Suprapubic skin (tissue), 3 donors: Measurements from ENCODE around the gene AHNAK2.

Experiments
- POLR2A ChIP-seq, 2 donors: fragments of 450-650 bp; IDR thresholded peaks; one replicate each; pipeline ENCODE4 v1.6.1; 2017; ENCODE audit warnings: antibody characterized with exemption in 2 of 2, mild to moderate bottlenecking in 2 of 2, moderate library complexity in 2 of 2
- TF ChIP-seq, protein P1 (sequence below), 2 donors: fragments of 200-600 bp in 1 of 2; fragments of 450-650 bp in 1 of 2; sonication (generic) in 1 of 2; IDR thresholded peaks; one replicate each; pipeline ENCODE4 v1.5.1; 2016 to 2019; ENCODE audit warnings: antibody characterized with exemption in 2 of 2, mild to moderate bottlenecking in 1 of 2, moderate library complexity in 1 of 2

DNA sequence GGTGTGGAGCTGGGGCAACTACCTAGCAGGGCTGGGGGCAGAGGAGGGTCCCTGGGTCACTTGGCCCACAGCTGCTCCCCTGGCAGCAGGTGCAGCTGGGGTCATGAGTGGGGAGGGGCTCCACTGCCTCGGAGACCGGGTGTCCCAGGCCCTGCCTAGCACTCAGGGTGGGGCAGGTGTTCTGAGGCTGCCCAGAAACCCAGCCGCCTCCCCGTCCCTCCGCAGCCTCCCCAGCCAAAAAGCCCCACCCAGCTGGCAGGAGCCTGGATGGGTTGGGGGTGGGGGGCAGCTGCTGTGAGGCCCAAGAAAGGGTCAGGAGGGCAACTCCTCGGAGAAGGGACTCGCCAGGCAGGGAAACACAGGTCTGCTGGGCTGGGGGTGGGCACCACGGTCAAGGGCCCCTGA is 11.2 kb downstream of the AHNAK2 start:
- TF ChIP-seq, protein P1, sequence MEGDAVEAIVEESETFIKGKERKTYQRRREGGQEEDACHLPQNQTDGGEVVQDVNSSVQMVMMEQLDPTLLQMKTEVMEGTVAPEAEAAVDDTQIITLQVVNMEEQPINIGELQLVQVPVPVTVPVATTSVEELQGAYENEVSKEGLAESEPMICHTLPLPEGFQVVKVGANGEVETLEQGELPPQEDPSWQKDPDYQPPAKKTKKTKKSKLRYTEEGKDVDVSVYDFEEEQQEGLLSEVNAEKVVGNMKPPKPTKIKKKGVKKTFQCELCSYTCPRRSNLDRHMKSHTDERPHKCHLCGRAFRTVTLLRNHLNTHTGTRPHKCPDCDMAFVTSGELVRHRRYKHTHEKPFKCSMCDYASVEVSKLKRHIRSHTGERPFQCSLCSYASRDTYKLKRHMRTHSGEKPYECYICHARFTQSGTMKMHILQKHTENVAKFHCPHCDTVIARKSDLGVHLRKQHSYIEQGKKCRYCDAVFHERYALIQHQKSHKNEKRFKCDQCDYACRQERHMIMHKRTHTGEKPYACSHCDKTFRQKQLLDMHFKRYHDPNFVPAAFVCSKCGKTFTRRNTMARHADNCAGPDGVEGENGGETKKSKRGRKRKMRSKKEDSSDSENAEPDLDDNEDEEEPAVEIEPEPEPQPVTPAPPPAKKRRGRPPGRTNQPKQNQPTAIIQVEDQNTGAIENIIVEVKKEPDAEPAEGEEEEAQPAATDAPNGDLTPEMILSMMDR (IDR thresholded peaks at IDR 0.05), result no peak
- no peak for TF ChIP-seq POLR2A (IDR thresholded peaks at IDR 0.05)
